HepG2 (cell line): ENCODE results near the gene ASPHD1. TPM values are rescaled to one million over a fixed set of nuclear protein-coding genes. Genes with fewer than 3 reads are reported as not detected.
A peak's percentile ranks its signal among the peaks of the same experiment; 100 is the strongest.

Source experiments
- BCLAF1 ChIP-seq: fragments of 450-650 bp; IDR thresholded peaks from 2 replicates; pipeline ENCODE4 v1.6.1; 2017; ENCODE audit warnings: mild to moderate bottlenecking
- GMEB2 ChIP-seq: IDR thresholded peaks from 2 replicates; pipeline ENCODE4 v1.6.1; 2016; ENCODE audit warnings: missing biosample characterization, missing genetic modification reagents, low read depth
- JDP2 ChIP-seq: sonication (generic); formaldehyde crosslinking; IDR thresholded peaks from 2 replicates; pipeline ENCODE4 v1.8.1; 2022; ENCODE audit warnings: missing genetic modification reagents, borderline replicate concordance
- MLX ChIP-seq: IDR thresholded peaks from 2 replicates; pipeline ENCODE4 v1.6.1; 2016
- PCBP2 ChIP-seq: fragments of 200-400 bp; formaldehyde crosslinking; optimal IDR thresholded peaks from 2 replicates; pipeline ENCODE3; 2018; ENCODE audit warnings: low read length, low read depth; ENCODE audit not compliant: poor library complexity, severe bottlenecking
- SIX1 ChIP-seq: sonication (generic); formaldehyde crosslinking; IDR thresholded peaks from 2 replicates; pipeline ENCODE4 v1.4.0; 2020; ENCODE audit warnings: missing genetic modification reagents, borderline replicate concordance
- SKI ChIP-seq: fragments of 450-650 bp; IDR thresholded peaks from one replicate; pipeline ENCODE4 v1.6.1; 2018; ENCODE audit warnings: mild to moderate bottlenecking; ENCODE audit not compliant: partially characterized antibody
- SNRNP70 ChIP-seq: fragments of 200-400 bp; formaldehyde crosslinking; IDR thresholded peaks from 2 replicates; pipeline ENCODE4 v1.6.1; 2017; ENCODE audit warnings: mild to moderate bottlenecking, low read depth, low read length, moderate library complexity
- TMF1 ChIP-seq: sonication (generic); formaldehyde crosslinking; IDR thresholded peaks from 2 replicates; pipeline ENCODE4 v1.8.1; 2022; ENCODE audit warnings: low read depth, missing genetic modification reagents
- ZBTB10 ChIP-seq: sonication (generic); formaldehyde crosslinking; IDR thresholded peaks from 2 replicates; pipeline ENCODE4 v1.4.0; 2020; ENCODE audit warnings: missing genetic modification reagents, borderline replicate concordance
- ZFP90 ChIP-seq: sonication (generic); formaldehyde crosslinking; IDR thresholded peaks from 2 replicates; pipeline ENCODE4 v1.8.0; 2022; ENCODE audit warnings: missing genetic modification reagents, mild to moderate bottlenecking, inconsistent platforms, borderline replicate concordance
- ZNF18 ChIP-seq: sonication (generic); formaldehyde crosslinking; IDR thresholded peaks from 2 replicates; pipeline ENCODE4 v1.8.0; 2022; ENCODE audit warnings: mild to moderate bottlenecking, missing genetic modification reagents; ENCODE audit not compliant: insufficient replicate concordance
- ZNF207 ChIP-seq: fragments of 450-650 bp; IDR thresholded peaks from 2 replicates; pipeline ENCODE4 v1.6.1; 2016; ENCODE audit warnings: antibody characterized with exemption, borderline replicate concordance
- ZNF503 ChIP-seq: sonication (generic); formaldehyde crosslinking; IDR thresholded peaks from 2 replicates; pipeline ENCODE4 v1.4.0; 2020; ENCODE audit warnings: missing genetic modification reagents
- polyA plus RNA-seq, 8 experiments: library from polyadenylated mRNA; depleted of rRNA in 3 of 8; stranded (reverse) in 7 of 8; unstranded in 1 of 8; fragments of >200 nt; fragmentation: Illumina TruSeq in 4 of 8; extraction: Trizol in 4 of 8; gene quantifications; 2 replicates each; pipeline versions ENCODE4 v1.2.1 to v1.2.3, GENCODE V29; 2011 to 2016; ENCODE audit warnings: low read depth in 4 of 8, missing spikeins in 1 of 8, mixed read lengths in 1 of 8; ENCODE audit not compliant: insufficient read depth in 1 of 8
- total RNA-seq, 5 experiments: library from RNA; depleted of rRNA; stranded (reverse); fragments of >200 nt; fragmentation: Illumina TruSeq; extraction: Trizol; gene quantifications; 2 replicates each; pipeline ENCODE4 v1.2.3, GENCODE V29; 2016; ENCODE audit warnings: low read depth in 1 of 5

ASPHD1 gene
- total and polyA plus RNA-seq, 2 of the 13 experiments (the other 11 are each of a cell fraction or from before 2014, with no cell fraction given), result 13.1 to 19.7 TPM

GRCh38 chr16:29900102-29900887 is at the start of gene ASPHD1 (continued):
- TF ChIP-seq GMEB2 (no peak; the same call in 1 of the 2 replicates), ZFP90 (CRISPR knock-in tag) (no peak; the same call in none of the 2 replicates), TMF1 (no peak; the same call in 1 of the 2 replicates), MLX (CRISPR knock-in tag) (0 out of 2 replicates have a peak, but pooled peaks have one; percentile 40), ZNF207 (no peak), SNRNP70 (no peak), ZNF503 (CRISPR knock-in tag) (peak; percentile 20), BCLAF1 (no peak), SKI (no peak), SIX1 (CRISPR knock-in tag) (no peak), JDP2 (CRISPR knock-in tag) (peak; percentile 68; the same call in 1 of the 2 replicates), ZBTB10 (peak; percentile 91; the same call in 1 of the 2 replicates), ZNF18 (peak; percentile 55), PCBP2 (peak; percentile 84)
